CD4-positive, alpha-beta T cell (primary cell): ENCODE results near the gene SORCS2. TPM values are rescaled to one million over a fixed set of nuclear protein-coding genes. Genes with fewer than 3 reads are reported as not detected.

Experiments
- ATAC-seq: fragments of 200-7000 bp; cut with Tn5 transposase; one replicate; pipeline ENCODE4 v1.10.0; 2022; ENCODE audit warnings: mild to moderate bottlenecking; ENCODE audit not compliant: poor library complexity
- CTCF ChIA-PET: fragments of 350-600 bp; sonication (Branson Sonifier 250); formaldehyde crosslinking; loops from one replicate; lab custom pipeline; 2021; ENCODE audit warnings: antibody characterized with exemption, inconsistent platforms; lab: Charles Lee
- POLR2A ChIA-PET: fragments of 350-600 bp; sonication (Branson Sonifier 250); formaldehyde crosslinking; loops from one replicate; lab custom pipeline; 2021; ENCODE audit warnings: antibody characterized with exemption, inconsistent platforms; lab: Charles Lee
- DNase-seq, 14 experiments: peaks; one replicate each; pipeline ENCODE4 v3.0.0-alpha.2; 2013 to 2020; ENCODE audit warnings: mixed read lengths in 2 of 14
- H3K27ac ChIP-seq, 2 donors: one replicate each; pipeline versions ENCODE4 v1.5.1 to v1.7.0; 2013; ENCODE audit warnings: low read length in 2 of 2, low read depth in 1 of 2, mild to moderate bottlenecking in 1 of 2
- H3K27me3 ChIP-seq, 2 experiments: 1 replicate in 1 of 2; 2 replicates in 1 of 2; pipeline versions ENCODE4 v1.6.1 to v1.7.0; 2013; ENCODE audit warnings: low read length in 2 of 2, control low read depth in 1 of 2, mild to moderate bottlenecking in 1 of 2, moderate library complexity in 1 of 2; ENCODE audit not compliant: insufficient read depth in 2 of 2, control insufficient read depth in 1 of 2
- H3K36me3 ChIP-seq: one replicate; pipeline ENCODE4 v1.6.1; 2013; ENCODE audit warnings: low read length, control low read depth; ENCODE audit not compliant: insufficient read depth
- H3K4me1 ChIP-seq: one replicate; pipeline ENCODE4 v1.6.1; 2013; ENCODE audit warnings: low read length, control low read depth; ENCODE audit not compliant: insufficient read depth
- H3K4me3 ChIP-seq: one replicate; pipeline ENCODE4 v1.5.1; 2013; ENCODE audit warnings: mild to moderate bottlenecking, low read length, moderate library complexity
- H3K9me3 ChIP-seq, 2 experiments: 1 replicate in 1 of 2; 2 replicates in 1 of 2; pipeline versions ENCODE4 v1.6.1 to v1.7.0; 2013; ENCODE audit warnings: low read length in 2 of 2, mild to moderate bottlenecking in 2 of 2, control low read depth in 1 of 2, moderate library complexity in 1 of 2; ENCODE audit not compliant: control insufficient read depth in 1 of 2, insufficient read depth in 1 of 2
- H3K27ac Mint-ChIP-seq: one replicate; pipeline ENCODE4 v1.8.0; 2020; ENCODE audit warnings: mixed read lengths
- H3K27me3 Mint-ChIP-seq: one replicate; pipeline ENCODE4 v1.8.0; 2021; ENCODE audit warnings: mixed read lengths
- H3K36me3 Mint-ChIP-seq: one replicate; pipeline ENCODE4 v1.8.0; 2021; ENCODE audit warnings: low read depth, mixed read lengths
- H3K4me1 Mint-ChIP-seq: one replicate; pipeline ENCODE4 v1.8.0; 2021; ENCODE audit warnings: low read depth, mixed read lengths
- H3K4me3 Mint-ChIP-seq: one replicate; pipeline ENCODE4 v1.8.0; 2020; ENCODE audit warnings: mild to moderate bottlenecking, mixed read lengths
- H3K9me3 Mint-ChIP-seq: one replicate; pipeline ENCODE4 v1.8.0; 2020; ENCODE audit warnings: mixed read lengths
- intact Hi-C, 2 experiments: fragments of 100-400 bp; cut with DNase I in 1 of 2; cut with micrococcal nuclease in 1 of 2; formaldehyde crosslinking; loops; one replicate each; pipeline versions ENCODE4 v1.15.1 to v1.9.0; 2023 to 2025; cut with DNase I, micrococcal nuclease
- total RNA-seq, 174 experiments: library from RNA in 2 of 174; stranded (reverse) in 2 of 174; gene quantifications; one replicate each; pipeline ENCODE4 v1.2.3 and lab custom pipeline; 2021 to 2026
- TF ChIP-seq, protein P1 (sequence below): fragments of 200-600 bp; IDR thresholded peaks from one replicate; pipeline ENCODE4 v1.8.0; 2022; ENCODE audit warnings: antibody characterized with exemption, mild to moderate bottlenecking

Gene SORCS2
- total RNA-seq, 2 experiments from 2014 or later, result not detected

DNA sequence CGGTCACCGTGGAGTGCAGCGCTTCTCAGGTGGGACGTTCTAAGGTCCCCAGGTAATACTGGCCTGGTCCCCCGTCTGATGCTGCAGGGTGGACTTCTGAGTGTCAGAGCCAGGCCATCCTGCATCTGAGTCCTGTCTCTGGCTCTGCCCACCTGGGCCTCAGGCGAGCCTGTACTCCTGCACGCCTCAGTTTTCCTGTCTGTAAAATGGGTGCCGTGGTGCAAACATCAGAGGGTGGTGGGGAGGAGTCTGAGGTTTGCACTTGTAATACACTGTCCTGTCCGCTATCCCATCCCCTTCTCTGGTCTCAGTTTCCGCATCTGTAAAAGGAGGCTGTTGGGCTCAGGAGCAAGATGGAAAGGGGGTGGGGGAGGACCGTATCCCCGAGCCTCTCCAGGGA is 41.3 kb downstream of the SORCS2 start:
- no peak for DNase-seq
- intact Hi-C loops, result no loop called here
- Histone ChIP-seq H3K4me1 (no peaks in the 10 kb centered on the region), H3K9me3 (peaks cover 0 to 23% of the 10 kb centered on the region in 2 experiments), H3K4me3 (no peak overlapping the region), H3K27ac (no peak overlapping the region), H3K36me3 (no peaks in the 10 kb centered on the region), H3K27me3 (no peaks in the 10 kb centered on the region)
- Mint-ChIP-seq H3K9me3 (no peaks in the 10 kb centered on the region), H3K27ac (no peak overlapping the region), H3K4me3 (no peak overlapping the region), H3K27me3 (no peaks in the 10 kb centered on the region), H3K36me3 (no peaks in the 10 kb centered on the region), H3K4me1 (no peaks in the 10 kb centered on the region)
- ChIA-PET POLR2A (no interaction called here), CTCF (no interaction called here)
- no peak for ATAC-seq
- TF ChIP-seq, protein P1, sequence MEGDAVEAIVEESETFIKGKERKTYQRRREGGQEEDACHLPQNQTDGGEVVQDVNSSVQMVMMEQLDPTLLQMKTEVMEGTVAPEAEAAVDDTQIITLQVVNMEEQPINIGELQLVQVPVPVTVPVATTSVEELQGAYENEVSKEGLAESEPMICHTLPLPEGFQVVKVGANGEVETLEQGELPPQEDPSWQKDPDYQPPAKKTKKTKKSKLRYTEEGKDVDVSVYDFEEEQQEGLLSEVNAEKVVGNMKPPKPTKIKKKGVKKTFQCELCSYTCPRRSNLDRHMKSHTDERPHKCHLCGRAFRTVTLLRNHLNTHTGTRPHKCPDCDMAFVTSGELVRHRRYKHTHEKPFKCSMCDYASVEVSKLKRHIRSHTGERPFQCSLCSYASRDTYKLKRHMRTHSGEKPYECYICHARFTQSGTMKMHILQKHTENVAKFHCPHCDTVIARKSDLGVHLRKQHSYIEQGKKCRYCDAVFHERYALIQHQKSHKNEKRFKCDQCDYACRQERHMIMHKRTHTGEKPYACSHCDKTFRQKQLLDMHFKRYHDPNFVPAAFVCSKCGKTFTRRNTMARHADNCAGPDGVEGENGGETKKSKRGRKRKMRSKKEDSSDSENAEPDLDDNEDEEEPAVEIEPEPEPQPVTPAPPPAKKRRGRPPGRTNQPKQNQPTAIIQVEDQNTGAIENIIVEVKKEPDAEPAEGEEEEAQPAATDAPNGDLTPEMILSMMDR, result no peak

DNA sequence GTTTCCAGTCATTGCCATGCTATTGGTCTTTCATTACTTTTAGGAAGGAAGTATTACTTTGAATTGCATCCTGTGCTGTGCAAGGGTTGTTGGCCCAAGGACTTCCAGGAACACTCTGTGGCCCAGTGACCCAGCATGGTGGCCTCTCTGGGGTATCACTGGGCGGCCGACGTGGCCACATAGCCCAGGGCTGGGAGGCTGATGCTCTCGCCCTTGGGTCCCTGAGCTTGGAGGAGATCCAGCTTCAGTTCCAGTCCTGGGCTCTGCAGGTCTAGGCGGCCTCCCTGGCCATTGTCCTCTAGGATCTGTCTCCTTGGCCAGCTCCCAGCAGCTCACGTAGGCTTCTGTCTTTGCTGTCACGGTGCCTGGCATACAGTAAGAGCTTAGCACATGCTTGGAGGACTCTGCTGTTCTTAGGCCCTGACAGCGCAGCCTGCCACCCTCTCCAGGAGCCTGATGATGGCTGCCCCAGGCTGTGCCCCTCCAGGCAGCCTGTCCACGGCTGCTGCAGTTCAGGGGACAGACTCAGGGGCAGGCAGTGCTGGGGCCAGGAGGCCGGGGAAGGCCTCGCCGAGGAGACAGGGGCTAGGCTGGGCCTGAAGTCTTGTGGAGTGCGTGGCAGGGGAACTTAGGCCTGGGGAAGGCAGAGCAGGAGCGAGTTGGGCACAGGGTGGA is 42.2 kb downstream of the SORCS2 start:
- intact Hi-C loops, result no loop called here
- CTCF ChIA-PET, result no interaction called here
- no peak for ATAC-seq

GRCh38 chr4:7235030-7235380 is 42.7 kb downstream of the SORCS2 start:
- Mint-ChIP-seq H3K36me3 (no peaks in the 10 kb centered on the region), H3K27ac (no peak overlapping the region), H3K4me3 (no peak overlapping the region), H3K4me1 (no peaks in the 10 kb centered on the region), H3K9me3 (no peaks in the 10 kb centered on the region), H3K27me3 (no peaks in the 10 kb centered on the region)
- intact Hi-C loops, result no loop called here
- ATAC-seq (no peak), DNase-seq (no peak)
- Histone ChIP-seq H3K4me3 (no peak overlapping the region), H3K27me3 (no peaks in the 10 kb centered on the region), H3K36me3 (no peaks in the 10 kb centered on the region), H3K27ac (no peak overlapping the region), H3K9me3 (peaks cover 0 to 28% of the 10 kb centered on the region in 2 experiments), H3K4me1 (no peaks in the 10 kb centered on the region)
- ChIA-PET POLR2A (no interaction called here), CTCF (no interaction called here)
- TF ChIP-seq, protein P1, result no peak

More for the DNA sequence above, 42.2 kb downstream of the SORCS2 start:
- H3K4me3 ChIP-seq, result no peak overlapping the region
- no peaks in the 10 kb centered on the region for H3K36me3 Mint-ChIP-seq
- TF ChIP-seq, protein P1, result no peak
- H3K9me3 Mint-ChIP-seq, result no peaks in the 10 kb centered on the region
- H3K27me3 Mint-ChIP-seq, result no peaks in the 10 kb centered on the region
- H3K36me3 ChIP-seq, result no peaks in the 10 kb centered on the region
- H3K9me3 ChIP-seq, result peaks cover 0 to 27% of the 10 kb centered on the region in 2 experiments
- H3K27ac Mint-ChIP-seq, result no peak overlapping the region
- no peaks in the 10 kb centered on the region for H3K27me3 ChIP-seq
- H3K4me3 Mint-ChIP-seq, result no peak overlapping the region
- POLR2A ChIA-PET, result no interaction called here
- no peaks in the 10 kb centered on the region for H3K4me1 Mint-ChIP-seq
- H3K27ac ChIP-seq, result no peak overlapping the region
- H3K4me1 ChIP-seq, result no peaks in the 10 kb centered on the region
- no peak for DNase-seq
